Naive B cell (primary cell): ENCODE results near the gene H19. TPM values are rescaled to one million over a fixed set of nuclear protein-coding genes. Genes with fewer than 3 reads are reported as not detected.

Source experiments
- ATAC-seq, 2 donors: fragments of 150-1000 bp; cut with Tn5 transposase; 2 replicates each; pipeline ENCODE4 v1.10.0; 2021; ENCODE audit warnings: low read depth in 2 of 2, mild to moderate bottlenecking in 2 of 2, moderate library complexity in 2 of 2
- DNase-seq: peaks from one replicate; pipeline ENCODE4 v3.0.0; 2022
- H3K27ac Mint-ChIP-seq, 6 donors: one replicate each; pipeline ENCODE4 v1.8.0; 2020 to 2022; ENCODE audit warnings: mild to moderate bottlenecking in 6 of 6, mixed read lengths in 6 of 6, moderate library complexity in 5 of 6, inconsistent platforms in 2 of 6
- H3K27me3 Mint-ChIP-seq, 3 donors: one replicate each; pipeline ENCODE4 v1.8.0; 2021 to 2022; ENCODE audit warnings: mixed read lengths in 3 of 3, mild to moderate bottlenecking in 1 of 3
- H3K36me3 Mint-ChIP-seq, 2 donors: one replicate each; pipeline ENCODE4 v1.8.0; 2020 to 2022; ENCODE audit warnings: mixed read lengths in 2 of 2, inconsistent platforms in 1 of 2, mild to moderate bottlenecking in 1 of 2
- H3K4me1 Mint-ChIP-seq, 3 donors: one replicate each; pipeline ENCODE4 v1.8.0; 2020 to 2022; ENCODE audit warnings: mixed read lengths in 3 of 3, inconsistent platforms in 1 of 3, mild to moderate bottlenecking in 1 of 3, moderate library complexity in 1 of 3
- H3K4me3 Mint-ChIP-seq, 8 donors: one replicate each; pipeline ENCODE4 v1.8.0; 2020 to 2022; ENCODE audit warnings: mild to moderate bottlenecking in 8 of 8, mixed read lengths in 8 of 8, moderate library complexity in 8 of 8, inconsistent platforms in 2 of 8
- H3K9me3 Mint-ChIP-seq, 7 donors: one replicate each; pipeline ENCODE4 v1.8.0; 2020 to 2022; ENCODE audit warnings: mixed read lengths in 7 of 7, mild to moderate bottlenecking in 5 of 7, inconsistent platforms in 2 of 7, moderate library complexity in 1 of 7
- polyA plus RNA-seq, 6 donors: library from polyadenylated mRNA; unstranded; fragments of 300-500 nt; fragmentation: Illumina TruSeq; gene quantifications; one replicate each; pipeline ENCODE4 v1.2.3, GENCODE V29; 2021; ENCODE audit warnings: low read depth in 6 of 6

The H19 gene
- polyA plus RNA-seq, 6 donors from 2014 or later: not detected

GRCh38 chr11:1970956-1971355, 26.7 kb downstream of the H19 start:
- H3K9me3 Mint-ChIP-seq: no peaks in the 10 kb centered on the region
- no peaks in the 10 kb centered on the region for H3K27me3 Mint-ChIP-seq
- ATAC-seq (no peak), DNase-seq (no peak)
- H3K4me3 Mint-ChIP-seq: no peak overlapping the region
- H3K36me3 Mint-ChIP-seq: no peaks in the 10 kb centered on the region
- no peaks in the 10 kb centered on the region for H3K4me1 Mint-ChIP-seq
- no peak overlapping the region for H3K27ac Mint-ChIP-seq

- Mint-ChIP-seq H3K27me3 (no peaks in the 10 kb centered on the region), H3K4me1 (no peaks in the 10 kb centered on the region), H3K9me3 (no peaks in the 10 kb centered on the region), H3K27ac (no peak overlapping the region), H3K4me3 (no peak overlapping the region), H3K36me3 (no peaks in the 10 kb centered on the region)
- ATAC-seq (no peak), DNase-seq (no peak)
These were observed 27.9 kb downstream of the H19 start for GRCh38 chr11:1969776-1970175.

GRCh38 chr11:1969035-1969434, 28.6 kb downstream of the H19 start:
- no peak for DNase-seq
- H3K27me3 Mint-ChIP-seq: no peaks in the 10 kb centered on the region
- ATAC-seq: no peak
- H3K36me3 Mint-ChIP-seq: no peaks in the 10 kb centered on the region
- H3K27ac Mint-ChIP-seq: no peak overlapping the region
- no peaks in the 10 kb centered on the region for H3K9me3 Mint-ChIP-seq
- H3K4me1 Mint-ChIP-seq: no peaks in the 10 kb centered on the region
- no peak overlapping the region for H3K4me3 Mint-ChIP-seq

- DNase-seq: no peak
- Mint-ChIP-seq H3K9me3 (no peaks in the 10 kb centered on the region), H3K36me3 (no peaks in the 10 kb centered on the region), H3K4me1 (no peaks in the 10 kb centered on the region), H3K27ac (no peak overlapping the region), H3K4me3 (no peak overlapping the region), H3K27me3 (no peaks in the 10 kb centered on the region)
- ATAC-seq: no peak
These were observed 29.1 kb downstream of the H19 start for GRCh38 chr11:1968454-1969002.

GRCh38 chr11:1967641-1968225, 29.9 kb downstream of the H19 start:
- no peak overlapping the region for H3K27ac Mint-ChIP-seq
- no peaks in the 10 kb centered on the region for H3K27me3 Mint-ChIP-seq
- H3K36me3 Mint-ChIP-seq: no peaks in the 10 kb centered on the region
- H3K9me3 Mint-ChIP-seq: no peaks in the 10 kb centered on the region
- H3K4me3 Mint-ChIP-seq: no peak overlapping the region
- no peak for DNase-seq
- H3K4me1 Mint-ChIP-seq: no peaks in the 10 kb centered on the region
- no peak for ATAC-seq

- Mint-ChIP-seq H3K36me3 (no peaks in the 10 kb centered on the region), H3K27me3 (no peaks in the 10 kb centered on the region), H3K4me3 (no peak overlapping the region), H3K4me1 (no peaks in the 10 kb centered on the region), H3K9me3 (no peaks in the 10 kb centered on the region), H3K27ac (no peak overlapping the region)
- no peak for ATAC-seq
- no peak for DNase-seq
These were observed 31.1 kb downstream of the H19 start for GRCh38 chr11:1966531-1966930.

GRCh38 chr11:1964955-1965354, 32.7 kb downstream of the H19 start:
- Mint-ChIP-seq H3K4me3 (no peak overlapping the region), H3K27me3 (no peaks in the 10 kb centered on the region), H3K27ac (no peak overlapping the region), H3K9me3 (no peaks in the 10 kb centered on the region), H3K4me1 (no peaks in the 10 kb centered on the region), H3K36me3 (no peaks in the 10 kb centered on the region)
- DNase-seq (no peak), ATAC-seq (no peak)

GRCh38 chr11:1964348-1964747, 33.3 kb downstream of the H19 start:
- ATAC-seq (no peak), DNase-seq (no peak)
- no peak overlapping the region for H3K4me3 Mint-ChIP-seq
- H3K36me3 Mint-ChIP-seq: no peaks in the 10 kb centered on the region
- no peaks in the 10 kb centered on the region for H3K27me3 Mint-ChIP-seq
- no peaks in the 10 kb centered on the region for H3K9me3 Mint-ChIP-seq
- H3K4me1 Mint-ChIP-seq: no peaks in the 10 kb centered on the region
- H3K27ac Mint-ChIP-seq: no peak overlapping the region

- Mint-ChIP-seq H3K4me3 (no peak overlapping the region), H3K4me1 (no peaks in the 10 kb centered on the region), H3K9me3 (no peaks in the 10 kb centered on the region), H3K27me3 (no peaks in the 10 kb centered on the region), H3K27ac (no peak overlapping the region), H3K36me3 (no peaks in the 10 kb centered on the region)
- ATAC-seq: no peak
- no peak for DNase-seq
These were observed 33.8 kb downstream of the H19 start for GRCh38 chr11:1963864-1964263.

- Mint-ChIP-seq H3K27ac (no peak overlapping the region), H3K27me3 (no peaks in the 10 kb centered on the region), H3K4me1 (no peaks in the 10 kb centered on the region), H3K9me3 (no peaks in the 10 kb centered on the region), H3K36me3 (no peaks in the 10 kb centered on the region), H3K4me3 (no peak overlapping the region)
- DNase-seq: no peak
- ATAC-seq: no peak
These were observed 37.9 kb downstream of the H19 start for GRCh38 chr11:1959786-1960185.

GRCh38 chr11:1958367-1958766, 39.3 kb downstream of the H19 start:
- H3K4me1 Mint-ChIP-seq: no peaks in the 10 kb centered on the region
- ATAC-seq: no peak
- no peaks in the 10 kb centered on the region for H3K27me3 Mint-ChIP-seq
- no peaks in the 10 kb centered on the region for H3K36me3 Mint-ChIP-seq
- no peak for DNase-seq
- H3K4me3 Mint-ChIP-seq: no peak overlapping the region
- H3K9me3 Mint-ChIP-seq: no peaks in the 10 kb centered on the region
- no peak overlapping the region for H3K27ac Mint-ChIP-seq

GRCh38 chr11:1953489-1954266, 44.0 kb downstream of the H19 start:
- no peaks in the 10 kb centered on the region for H3K27me3 Mint-ChIP-seq
- ATAC-seq: peak; percentile 54 to 64
- DNase-seq: no peak
- H3K36me3 Mint-ChIP-seq: no peaks in the 10 kb centered on the region
- no peaks in the 10 kb centered on the region for H3K4me1 Mint-ChIP-seq
- H3K9me3 Mint-ChIP-seq: no peaks in the 10 kb centered on the region
- H3K27ac Mint-ChIP-seq: no peak overlapping the region
- no peak overlapping the region for H3K4me3 Mint-ChIP-seq

- H3K27ac Mint-ChIP-seq: no peak overlapping the region
- ATAC-seq: no peak
- no peak for DNase-seq
- H3K27me3 Mint-ChIP-seq: no peaks in the 10 kb centered on the region
- no peaks in the 10 kb centered on the region for H3K9me3 Mint-ChIP-seq
- no peaks in the 10 kb centered on the region for H3K36me3 Mint-ChIP-seq
- no peaks in the 10 kb centered on the region for H3K4me1 Mint-ChIP-seq
- no peak overlapping the region for H3K4me3 Mint-ChIP-seq
These were observed 44.7 kb downstream of the H19 start for GRCh38 chr11:1952806-1953482.

- no peaks in the 10 kb centered on the region for H3K36me3 Mint-ChIP-seq
- H3K27ac Mint-ChIP-seq: no peak overlapping the region
- no peaks in the 10 kb centered on the region for H3K9me3 Mint-ChIP-seq
- H3K27me3 Mint-ChIP-seq: no peaks in the 10 kb centered on the region
- no peak for DNase-seq
- H3K4me1 Mint-ChIP-seq: no peaks in the 10 kb centered on the region
- ATAC-seq: no peak
- H3K4me3 Mint-ChIP-seq: no peak overlapping the region
These were observed 47.7 kb downstream of the H19 start for GRCh38 chr11:1949922-1950321.
